NCI-H460 (cell line): ENCODE measurements around the gene AK9. TPM values are rescaled to one million over a fixed set of nuclear protein-coding genes. Genes with fewer than 3 reads are reported as not detected.
"Not testable (repeated sequence)": the region's sequence is repeated elsewhere in the genome, so short reads cannot be mapped to it uniquely, and the experiment has no call there.

Experiments
- DNase-seq: peaks from one replicate; pipeline ENCODE4 v3.0.0-alpha.2; 2016; ENCODE audit warnings: low read depth; ENCODE audit errors: extremely low read depth
- polyA plus RNA-seq: library from polyadenylated mRNA; depleted of rRNA; stranded (reverse); fragments of >200 nt; gene quantifications from 2 replicates; pipeline ENCODE4 v1.2.3, GENCODE V29; 2014; cell fraction: nucleus; rRNA removed
- total RNA-seq: library from RNA; depleted of rRNA; stranded (reverse); fragments of >200 nt; shearing (Covaris generic); gene quantifications from 2 replicates; pipeline ENCODE4 v1.2.3, GENCODE V29; 2014; rRNA removed

The AK9 gene
- total RNA-seq = 4.7 and 5.6 TPM in 2 replicates
- polyA plus RNA-seq = 1.7 and 1.8 TPM in 2 replicates

- DNase-seq = peak; percentile 81
Observed at GRCh38 chr6:109690737-109691621, at the start of gene AK9, which contains the start of gene FIG4. AK9 (minus strand) TSS chr6:109691202; CDS start chr6:109675745, 15,457 bp downstream. FIG4 (plus strand) TSS chr6:109691296; CDS start chr6:109691436, 140 bp downstream.

GRCh38 chr6:109740787-109741186 is 49.8 kb upstream of the AK9 start:
- no peak for DNase-seq

- no peak for DNase-seq
Observed at GRCh38 chr6:109739686-109740085, 48.7 kb upstream of the AK9 start.

- DNase-seq = no peak
Observed at GRCh38 chr6:109738667-109739066, 47.7 kb upstream of the AK9 start.

- no peak for DNase-seq
Observed at GRCh38 chr6:109738255-109738654, 47.3 kb upstream of the AK9 start.

GRCh38 chr6:109736273-109737025 is 45.4 kb upstream of the AK9 start:
- no peak for DNase-seq

- DNase-seq = not testable (repeated sequence)
Observed at GRCh38 chr6:109725250-109725649, 34.2 kb upstream of the AK9 start.

GRCh38 chr6:109722564-109723254 is 31.7 kb upstream of the AK9 start:
- DNase-seq = no peak

- DNase-seq = no peak
Observed at GRCh38 chr6:109722011-109722410, 31.0 kb upstream of the AK9 start.

- no peak for DNase-seq
Observed at GRCh38 chr6:109720311-109720710, 29.3 kb upstream of the AK9 start.

GRCh38 chr6:109718991-109719390 is 28.0 kb upstream of the AK9 start:
- no peak for DNase-seq

GRCh38 chr6:109717971-109718370 is 27.0 kb upstream of the AK9 start:
- DNase-seq = no peak

- no peak for DNase-seq
Observed at GRCh38 chr6:109715616-109716015, 24.6 kb upstream of the AK9 start.

- no peak for DNase-seq
Observed at GRCh38 chr6:109714611-109715010, 23.6 kb upstream of the AK9 start.

GRCh38 chr6:109714166-109714565 is 23.2 kb upstream of the AK9 start:
- DNase-seq = no peak

GRCh38 chr6:109713097-109713496 is 22.1 kb upstream of the AK9 start:
- DNase-seq = no peak

GRCh38 chr6:109708099-109708498 is 17.1 kb upstream of the AK9 start:
- not testable (repeated sequence) for DNase-seq

GRCh38 chr6:109706513-109706912 is 15.5 kb upstream of the AK9 start:
- no peak for DNase-seq

GRCh38 chr6:109705258-109705657 is 14.3 kb upstream of the AK9 start:
- peak; percentile 75 for DNase-seq

- no peak for DNase-seq
Observed at GRCh38 chr6:109702791-109703190, 11.8 kb upstream of the AK9 start.

GRCh38 chr6:109701774-109702173 is 10.8 kb upstream of the AK9 start:
- DNase-seq = no peak
